GM06990 (cell line): ENCODE measurements around the gene HDGFL3.

Experiments used
- DNase-seq: peaks from one replicate; pipeline ENCODE4 v3.0.0-alpha.2; 2011; ENCODE audit not compliant: insufficient read length; ENCODE audit errors: extremely low read depth
- H3K27me3 ChIP-seq: replicated peaks from 2 replicates; pipeline ENCODE4 v1.6.0; 2011; ENCODE audit warnings: low read length; ENCODE audit not compliant: control insufficient read depth, insufficient read depth
- H3K36me3 ChIP-seq: 2 replicates; pipeline ENCODE4 v1.5.1; 2011; ENCODE audit warnings: low read length; ENCODE audit not compliant: control insufficient read depth, insufficient read depth
- H3K4me3 ChIP-seq: replicated peaks from 2 replicates; pipeline ENCODE4 v1.5.1; 2011; ENCODE audit warnings: low read depth, mild to moderate bottlenecking, control low read depth, low read length
- TF ChIP-seq, protein P1 (sequence below): IDR thresholded peaks from 2 replicates; pipeline ENCODE4 v1.5.1; 2011; ENCODE audit warnings: low read length, control low read depth, mild to moderate bottlenecking, inconsistent platforms; ENCODE audit not compliant: insufficient read depth, poor library complexity, severe bottlenecking

HDGFL3 gene

DNA sequence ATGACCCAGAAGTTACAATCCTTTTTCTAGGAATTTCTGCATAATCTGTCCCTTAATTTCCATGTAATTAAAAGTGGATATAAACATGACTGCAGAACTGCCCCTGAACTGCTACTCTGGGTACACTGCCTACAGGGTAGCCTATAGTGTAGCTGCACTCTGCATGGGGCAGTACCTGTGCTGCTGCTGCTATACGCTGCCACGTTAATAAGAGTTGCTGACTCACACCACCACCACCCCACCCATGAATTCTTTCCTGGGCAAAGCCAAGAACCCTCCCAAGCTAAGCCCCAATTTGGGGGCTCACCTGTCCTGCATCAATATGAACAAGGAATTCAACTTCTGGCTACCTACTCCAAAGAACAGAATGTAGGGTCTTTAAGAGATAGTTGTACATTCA lies 13.9 kb downstream of the HDGFL3 start:
- TF ChIP-seq, protein P1, sequence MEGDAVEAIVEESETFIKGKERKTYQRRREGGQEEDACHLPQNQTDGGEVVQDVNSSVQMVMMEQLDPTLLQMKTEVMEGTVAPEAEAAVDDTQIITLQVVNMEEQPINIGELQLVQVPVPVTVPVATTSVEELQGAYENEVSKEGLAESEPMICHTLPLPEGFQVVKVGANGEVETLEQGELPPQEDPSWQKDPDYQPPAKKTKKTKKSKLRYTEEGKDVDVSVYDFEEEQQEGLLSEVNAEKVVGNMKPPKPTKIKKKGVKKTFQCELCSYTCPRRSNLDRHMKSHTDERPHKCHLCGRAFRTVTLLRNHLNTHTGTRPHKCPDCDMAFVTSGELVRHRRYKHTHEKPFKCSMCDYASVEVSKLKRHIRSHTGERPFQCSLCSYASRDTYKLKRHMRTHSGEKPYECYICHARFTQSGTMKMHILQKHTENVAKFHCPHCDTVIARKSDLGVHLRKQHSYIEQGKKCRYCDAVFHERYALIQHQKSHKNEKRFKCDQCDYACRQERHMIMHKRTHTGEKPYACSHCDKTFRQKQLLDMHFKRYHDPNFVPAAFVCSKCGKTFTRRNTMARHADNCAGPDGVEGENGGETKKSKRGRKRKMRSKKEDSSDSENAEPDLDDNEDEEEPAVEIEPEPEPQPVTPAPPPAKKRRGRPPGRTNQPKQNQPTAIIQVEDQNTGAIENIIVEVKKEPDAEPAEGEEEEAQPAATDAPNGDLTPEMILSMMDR = no peak
- H3K36me3 ChIP-seq = no peaks in the 10 kb centered on the region
- H3K27me3 ChIP-seq = no peaks in the 10 kb centered on the region
- no peak for DNase-seq
- H3K4me3 ChIP-seq = no peak overlapping the region

DNA sequence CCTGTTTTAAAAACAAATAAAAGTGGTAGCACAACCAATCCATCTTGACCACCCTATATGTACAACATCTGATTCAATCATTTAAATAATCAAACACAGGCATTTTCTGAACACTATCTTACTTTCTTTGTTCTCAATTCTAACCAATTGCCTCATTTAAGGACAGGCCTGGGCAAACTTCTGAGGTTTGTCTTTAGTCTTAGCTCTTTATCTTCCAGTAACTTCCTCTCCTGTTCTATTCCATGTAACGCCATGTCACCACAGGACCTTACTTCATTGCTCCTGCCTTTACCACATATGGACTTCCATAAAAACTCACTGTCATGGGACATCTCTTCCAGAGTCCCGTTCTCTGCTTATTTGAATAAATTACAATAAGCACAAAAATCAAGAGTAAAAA lies 14.9 kb downstream of the HDGFL3 start:
- no peak for DNase-seq
- H3K36me3 ChIP-seq = no peaks in the 10 kb centered on the region
- no peak overlapping the region for H3K4me3 ChIP-seq
- TF ChIP-seq, protein P1 = no peak
- no peaks in the 10 kb centered on the region for H3K27me3 ChIP-seq

DNA sequence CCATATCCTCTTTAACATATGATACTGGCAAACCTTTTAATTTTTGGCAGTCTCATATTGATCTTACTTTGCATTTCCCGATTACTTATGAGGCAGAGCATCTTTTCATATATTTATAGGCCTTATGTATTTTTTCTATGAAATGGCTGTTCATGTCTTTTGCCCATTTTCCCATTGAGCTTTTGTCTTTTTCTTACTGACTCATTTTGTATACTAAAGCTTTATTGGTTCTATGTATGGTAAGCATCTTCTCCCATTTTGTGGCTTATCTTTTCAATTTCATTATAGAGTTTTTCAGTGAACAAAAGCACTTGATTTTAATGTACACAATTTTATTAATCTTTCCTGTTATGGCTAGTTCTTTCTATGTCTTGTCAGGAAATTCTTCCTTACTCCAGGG lies 17.2 kb downstream of the HDGFL3 start:
- TF ChIP-seq, protein P1 = no peak
- Histone ChIP-seq H3K27me3 (no peaks in the 10 kb centered on the region), H3K4me3 (no peak overlapping the region), H3K36me3 (no peaks in the 10 kb centered on the region; the same call in 1 of the 2 replicates)
- no peak for DNase-seq

DNA sequence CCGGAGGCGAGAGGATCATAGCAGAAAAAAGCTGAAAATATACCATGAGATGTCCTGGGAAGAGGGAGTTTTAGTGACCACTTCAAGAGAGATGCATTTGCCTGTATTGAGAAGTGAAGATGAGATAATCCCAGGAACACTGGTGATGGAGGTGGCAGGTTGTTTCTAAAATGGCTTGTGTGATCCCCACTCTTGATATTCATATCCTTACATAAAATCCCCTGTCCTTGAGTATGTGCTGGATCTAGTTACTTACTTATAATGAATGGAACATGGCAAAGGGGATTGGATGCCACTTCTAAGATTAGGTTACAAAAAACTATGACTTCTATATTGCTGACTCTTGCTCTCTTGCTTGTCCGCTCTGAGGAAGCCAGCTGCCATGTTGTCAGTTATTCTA lies 22.1 kb downstream of the HDGFL3 start:
- H3K4me3 ChIP-seq = no peak overlapping the region

DNA sequence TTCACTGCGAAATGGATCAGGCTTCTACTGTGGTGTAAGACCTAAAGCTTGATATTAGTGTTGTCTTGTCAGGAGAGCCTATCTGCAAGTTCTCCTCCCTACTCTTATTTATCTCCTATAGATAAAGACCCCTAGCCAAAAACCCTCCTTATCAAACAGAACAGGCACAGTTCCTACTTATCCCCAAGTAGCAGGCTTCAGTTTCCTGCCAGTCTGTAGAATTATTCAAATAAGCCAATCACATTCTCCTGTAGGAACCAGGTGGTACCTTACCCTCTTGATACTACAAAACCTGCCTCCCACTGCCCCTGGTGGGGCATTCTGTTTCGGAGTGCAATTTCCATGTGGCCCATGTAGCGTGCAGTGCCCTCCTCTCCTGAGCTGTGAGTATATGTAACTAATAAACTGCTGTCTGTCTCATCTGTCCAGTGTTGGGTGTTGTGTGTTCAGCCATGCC lies 28.7 kb downstream of the HDGFL3 start:
- H3K36me3 ChIP-seq = no peaks in the 10 kb centered on the region
- no peak overlapping the region for H3K4me3 ChIP-seq
- H3K27me3 ChIP-seq = no peaks in the 10 kb centered on the region
- TF ChIP-seq, protein P1 = peak; percentile 11
- no peak for DNase-seq

More for the DNA sequence above, 22.1 kb downstream of the HDGFL3 start:
- Histone ChIP-seq H3K27me3 (no peaks in the 10 kb centered on the region), H3K36me3 (no peaks in the 10 kb centered on the region; the same call in 1 of the 2 replicates)
- TF ChIP-seq, protein P1 = no peak
- no peak for DNase-seq

DNA sequence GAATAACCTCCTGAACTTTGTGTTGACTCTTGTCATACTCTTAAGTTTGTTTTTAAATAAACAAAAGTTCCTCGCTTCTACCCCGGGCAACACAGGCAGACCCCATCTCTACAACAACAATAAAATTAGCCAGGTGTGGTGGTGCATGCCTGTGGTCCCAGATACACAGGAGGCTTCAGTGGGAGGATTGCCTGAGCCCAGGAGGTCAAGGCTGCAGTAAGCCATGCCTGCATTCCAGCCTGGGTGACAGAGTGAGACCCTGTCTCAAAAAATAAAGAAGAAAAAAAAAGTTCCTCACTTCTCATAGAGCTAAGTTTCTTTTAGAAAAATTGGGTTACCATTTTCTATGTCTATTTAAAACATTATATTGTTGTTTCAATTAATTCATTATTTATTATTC lies 29.2 kb downstream of the HDGFL3 start:
- H3K27me3 ChIP-seq = no peaks in the 10 kb centered on the region
- H3K4me3 ChIP-seq = no peak overlapping the region
- TF ChIP-seq, protein P1 = no peak
- no peaks in the 10 kb centered on the region for H3K36me3 ChIP-seq
- no peak for DNase-seq
